Naive thymus-derived CD4-positive, alpha-beta T cell (primary cell): Measurements from ENCODE around the gene CEACAM20. TPM values are rescaled to one million over a fixed set of nuclear protein-coding genes. Genes with fewer than 3 reads are reported as not detected.
A peak's percentile ranks its signal among the peaks of the same experiment; 100 is the strongest.
"Not testable (repeated sequence)": the region's sequence is repeated elsewhere in the genome, so short reads cannot be mapped to it uniquely, and the experiment has no call there.

ENCODE experiments used
- ATAC-seq: fragments of 150-1000 bp; cut with Tn5 transposase; 2 replicates; pipeline ENCODE4 v1.10.0; 2021; ENCODE audit warnings: mild to moderate bottlenecking, moderate library complexity
- CTCF ChIA-PET: fragments of 350-600 bp; sonication (Branson Sonifier 250); formaldehyde crosslinking; loops from one replicate; lab custom pipeline; 2021; ENCODE audit warnings: antibody characterized with exemption; lab: Charles Lee
- POLR2A ChIA-PET: fragments of 350-600 bp; sonication (Branson Sonifier 250); formaldehyde crosslinking; loops from one replicate; lab custom pipeline; 2021; ENCODE audit warnings: antibody characterized with exemption, inconsistent platforms; lab: Charles Lee
- DNase-seq, 9 donors: peaks; one replicate each; pipeline versions ENCODE4 v3.0.0 to v3.0.0-alpha.2; 2020 to 2022; ENCODE audit warnings: mixed read lengths in 1 of 9
- H3K27ac ChIP-seq: one replicate; pipeline ENCODE4 v1.7.0; 2013; ENCODE audit warnings: mild to moderate bottlenecking, low read depth, low read length, moderate library complexity
- H3K27me3 ChIP-seq, 2 donors: one replicate each; pipeline ENCODE4 v1.7.0; 2013; ENCODE audit warnings: low read length in 2 of 2, mild to moderate bottlenecking in 2 of 2, moderate library complexity in 2 of 2; ENCODE audit not compliant: control insufficient read depth in 2 of 2, insufficient read depth in 2 of 2
- H3K36me3 ChIP-seq, 3 experiments: 1 replicate in 2 of 3; 2 replicates in 1 of 3; pipeline ENCODE4 v1.7.0; 2013; ENCODE audit warnings: low read length in 3 of 3, mild to moderate bottlenecking in 3 of 3, moderate library complexity in 1 of 3; ENCODE audit not compliant: insufficient read depth in 3 of 3, control insufficient read depth in 2 of 3
- H3K4me1 ChIP-seq, 2 donors: one replicate each; pipeline ENCODE4 v1.7.0; 2013; ENCODE audit warnings: low read length in 2 of 2, mild to moderate bottlenecking in 2 of 2, moderate library complexity in 1 of 2; ENCODE audit not compliant: control insufficient read depth in 2 of 2, insufficient read depth in 2 of 2
- H3K4me3 ChIP-seq: 2 replicates; pipeline ENCODE4 v1.7.0; 2013; ENCODE audit warnings: mild to moderate bottlenecking, low read length
- H3K9me3 ChIP-seq, 3 experiments: 1 replicate in 2 of 3; 2 replicates in 1 of 3; pipeline ENCODE4 v1.7.0; 2013; ENCODE audit warnings: low read length in 3 of 3; ENCODE audit not compliant: control insufficient read depth in 2 of 3
- H3K27ac Mint-ChIP-seq, 9 donors: one replicate each; pipeline ENCODE4 v1.8.0; 2020 to 2022; ENCODE audit warnings: mixed read lengths in 9 of 9, mild to moderate bottlenecking in 8 of 9, moderate library complexity in 5 of 9, inconsistent platforms in 2 of 9
- H3K27me3 Mint-ChIP-seq, 5 donors: one replicate each; pipeline ENCODE4 v1.8.0; 2021 to 2022; ENCODE audit warnings: mixed read lengths in 5 of 5, mild to moderate bottlenecking in 1 of 5
- H3K36me3 Mint-ChIP-seq, 5 donors: one replicate each; pipeline ENCODE4 v1.8.0; 2020 to 2022; ENCODE audit warnings: mixed read lengths in 5 of 5, mild to moderate bottlenecking in 3 of 5, inconsistent platforms in 1 of 5
- H3K4me1 Mint-ChIP-seq, 7 donors: one replicate each; pipeline ENCODE4 v1.8.0; 2020 to 2022; ENCODE audit warnings: mixed read lengths in 7 of 7, mild to moderate bottlenecking in 3 of 7, inconsistent platforms in 1 of 7
- H3K4me3 Mint-ChIP-seq, 10 donors: one replicate each; pipeline ENCODE4 v1.8.0; 2020 to 2022; ENCODE audit warnings: mild to moderate bottlenecking in 10 of 10, mixed read lengths in 10 of 10, moderate library complexity in 6 of 10, inconsistent platforms in 2 of 10
- H3K9me3 Mint-ChIP-seq, 11 donors: one replicate each; pipeline ENCODE4 v1.8.0; 2020 to 2022; ENCODE audit warnings: mixed read lengths in 11 of 11, mild to moderate bottlenecking in 4 of 11, inconsistent platforms in 1 of 11, moderate library complexity in 1 of 11
- intact Hi-C, 2 donors: fragments of 100-400 bp; cut with micrococcal nuclease; formaldehyde crosslinking; loops; one replicate each; pipeline ENCODE4 v1.15.1; 2023
- polyA plus RNA-seq, 2 donors: library from polyadenylated mRNA; unstranded; fragments of 300-500 nt; fragmentation: Illumina TruSeq; gene quantifications; one replicate each; pipeline ENCODE4 v1.2.3, GENCODE V29; 2021
- total RNA-seq, 6 experiments: library from RNA in 5 of 6; stranded (reverse) in 5 of 6; gene quantifications; 1 replicate in 5 of 6; 2 replicates in 1 of 6; pipeline ENCODE4 v1.2.3 and lab custom pipeline; 2021 to 2026

The CEACAM20 gene
- total and polyA plus RNA-seq, 7 experiments from 2014 or later, result not detected

DNA sequence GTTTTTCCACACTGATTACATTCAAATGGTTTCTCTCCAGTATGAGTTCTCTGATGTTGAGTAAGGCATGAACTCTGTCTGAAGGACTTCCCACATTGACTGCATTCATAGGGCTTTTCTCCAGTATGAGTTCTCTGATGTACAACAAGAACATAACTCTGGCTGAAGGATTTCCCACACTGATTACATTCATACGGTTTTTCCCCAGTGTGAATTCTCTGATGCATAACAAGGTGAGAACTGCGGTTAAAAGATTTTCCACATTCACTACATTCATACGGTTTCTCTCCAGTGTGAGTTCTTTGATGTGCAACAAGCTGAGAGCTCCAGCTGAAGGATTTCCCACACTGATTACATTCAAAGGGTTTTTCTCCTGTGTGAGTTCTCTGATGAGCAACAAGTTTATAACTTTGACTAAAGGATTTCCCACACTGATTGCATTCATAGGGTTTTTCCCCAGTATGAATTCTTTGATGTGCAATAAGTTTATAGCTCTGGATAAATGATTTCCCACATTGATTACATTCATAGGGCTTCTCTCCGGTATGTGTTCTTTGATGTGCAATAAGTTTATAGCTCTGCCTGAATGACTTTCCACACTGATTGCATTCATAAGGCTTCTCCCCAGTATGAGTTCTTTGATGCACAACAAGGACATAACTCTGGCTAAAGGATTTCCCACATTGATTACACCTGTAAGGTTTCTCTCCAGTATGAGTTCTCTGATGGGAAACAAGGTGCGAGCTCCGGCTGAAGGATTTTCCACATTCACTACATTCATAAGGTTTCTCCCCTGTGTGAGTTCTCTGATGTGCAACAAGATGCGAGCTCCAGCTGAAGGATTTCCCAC is 52.7 kb downstream of the CEACAM20 start:
- H3K27me3 ChIP-seq, result no peaks in the 10 kb centered on the region
- H3K9me3 ChIP-seq, result peaks cover 55 to 100% (median 81%) of the 10 kb centered on the region in 3 experiments
- Mint-ChIP-seq H3K9me3 (peaks cover 18 to 100% (median 94%) of the 10 kb centered on the region in 11 donors), H3K27me3 (no peaks in the 10 kb centered on the region), H3K27ac (peak overlapping the region in 6 of 9 donors; percentile 17 to 92 (median 44)), H3K36me3 (peaks cover 53 to 89% (median 69%) of the 10 kb centered on the region in 5 donors), H3K4me1 (no peaks in the 10 kb centered on the region), H3K4me3 (peak overlapping the region in 6 of 10 donors; percentile 2 to 47 (median 39))
- H3K4me3 ChIP-seq, result peak overlapping the region; percentile 1
- DNase-seq (peak in 5 of 9 donors; percentile 8 to 27 (median 15)), ATAC-seq (no peak)
- ChIA-PET CTCF (no interaction called here), POLR2A (interaction anchor here (0.6 to 0.7 kb wide), 2 partner anchors 204 to 428 kb away, joined by 3 read pairs; no protein-coding TSS in a partner anchor)
- no peaks in the 10 kb centered on the region for H3K4me1 ChIP-seq
- intact Hi-C loops, result no loop called here
- H3K27ac ChIP-seq, result no peak overlapping the region
- H3K36me3 ChIP-seq, result peaks cover 35 to 54% (median 39%) of the 10 kb centered on the region in 3 experiments

DNA sequence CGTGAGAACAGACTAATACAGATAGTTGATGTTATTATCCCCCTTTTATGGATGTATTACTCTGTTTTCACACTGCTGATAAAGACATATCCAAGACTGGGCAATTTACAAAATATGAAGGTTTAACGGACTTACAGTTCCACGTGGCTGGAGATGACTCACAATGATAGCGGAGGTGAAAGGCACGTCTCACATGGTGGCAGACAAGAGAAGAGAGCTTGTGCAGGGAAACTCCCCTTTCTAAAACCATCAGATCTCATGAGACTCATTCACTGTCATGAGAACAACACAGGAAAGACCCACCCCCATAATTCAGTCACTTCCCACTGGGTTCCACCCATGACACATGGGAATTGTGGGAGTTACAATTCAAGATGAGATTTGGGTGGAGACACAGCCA is 60.7 kb downstream of the CEACAM20 start:
- H3K36me3 Mint-ChIP-seq, result peaks cover 18 to 72% (median 37%) of the 10 kb centered on the region in 5 donors
- H3K4me3 ChIP-seq, H3K4me1 ChIP-seq, H3K4me3 Mint-ChIP-seq, DNase-seq, H3K4me1 Mint-ChIP-seq, H3K27me3 ChIP-seq, H3K27me3 Mint-ChIP-seq, intact Hi-C loops, CTCF ChIA-PET, H3K27ac ChIP-seq, H3K27ac Mint-ChIP-seq, ATAC-seq, POLR2A ChIA-PET, H3K36me3 ChIP-seq: not testable (repeated sequence)
- peaks cover 28 to 100% (median 80%) of the 10 kb centered on the region in 11 donors for H3K9me3 Mint-ChIP-seq
- H3K9me3 ChIP-seq, result peaks cover 11 to 78% (median 38%) of the 10 kb centered on the region in 3 experiments

DNA sequence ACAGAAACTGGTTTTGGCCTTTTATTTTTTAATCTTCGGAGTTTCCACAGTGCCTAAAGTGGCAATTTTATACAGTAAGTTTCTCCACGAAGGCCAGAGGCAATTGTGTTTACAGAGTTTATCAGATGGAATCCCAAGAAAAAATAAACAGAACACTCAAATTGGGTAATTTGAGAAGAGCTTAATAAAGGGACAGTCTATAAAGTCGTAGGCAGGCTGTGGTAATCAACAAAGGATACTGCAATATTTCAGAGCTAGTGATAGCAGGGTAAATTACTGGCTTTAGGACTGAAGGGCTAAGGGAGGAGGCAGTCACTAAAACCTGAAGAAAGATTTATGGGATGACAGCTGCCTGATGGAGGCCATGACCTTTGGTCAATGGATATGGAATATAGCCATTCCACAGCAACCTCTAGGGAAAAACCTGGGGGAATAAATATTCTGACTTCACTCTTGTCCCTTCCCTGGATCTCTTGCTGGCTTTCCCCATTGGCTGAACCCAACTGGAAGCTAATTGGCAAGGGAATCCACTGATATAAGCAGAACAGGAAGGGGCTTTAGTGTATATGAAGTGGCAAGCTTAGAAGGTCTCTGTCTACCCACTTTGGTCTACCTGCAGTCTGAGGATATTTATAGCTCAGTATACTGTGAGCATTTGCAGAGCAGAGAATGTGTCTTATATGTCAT is 66.7 kb downstream of the CEACAM20 start:
- peaks cover 0 to 41% (median 7%) of the 10 kb centered on the region in 3 experiments for H3K9me3 ChIP-seq
- CTCF ChIA-PET, H3K27me3 Mint-ChIP-seq: not testable (repeated sequence)

More for the DNA sequence above, 66.7 kb downstream of the CEACAM20 start:
- H3K27ac ChIP-seq, H3K4me1 Mint-ChIP-seq, POLR2A ChIA-PET, ATAC-seq, H3K27ac Mint-ChIP-seq, H3K4me3 Mint-ChIP-seq, H3K36me3 ChIP-seq, DNase-seq, intact Hi-C loops, H3K4me1 ChIP-seq, H3K4me3 ChIP-seq, H3K27me3 ChIP-seq: not testable (repeated sequence)
- Mint-ChIP-seq H3K9me3 (peaks cover 17 to 76% (median 64%) of the 10 kb centered on the region in 11 donors), H3K36me3 (peaks cover 5 to 47% (median 14%) of the 10 kb centered on the region in 5 donors)

Other genes starting within 250 kb of the CEACAM20 start
- 10 to 100 TPM in 2 of 5 experiments, 1 to 10 TPM in 3; 5.5 to 14.3 (median 6.7) TPM for gene ZNF235, start 224.7 kb downstream of the CEACAM20 start, total RNA-seq
- gene ZNF235, start 224.7 kb downstream of the CEACAM20 start, polyA plus RNA-seq, result 1 to 10 TPM; 1.9 to 4.3 TPM
- gene ZNF112, start 173.0 kb downstream of the CEACAM20 start, total RNA-seq, result under 1 TPM in 3 of 5 experiments, not detected in 2; 0.16 to 0.40 (median 0.17) TPM
- gene ZNF112, start 173.0 kb downstream of the CEACAM20 start, polyA plus RNA-seq, result not detected
- gene ZNF285, start 128.1 kb downstream of the CEACAM20 start, total RNA-seq, result 1 to 10 TPM in 2 of 5 experiments, under 1 TPM in 3; 0.10 to 4.8 (median 0.90) TPM
- 1 to 10 TPM; 1.8 to 5.3 TPM for gene ZNF285, start 128.1 kb downstream of the CEACAM20 start, polyA plus RNA-seq
- 1 to 10 TPM in 2 of 5 experiments, under 1 TPM in 3; 0.15 to 2.3 (median 0.73) TPM for gene ZNF229, start 81.2 kb downstream of the CEACAM20 start, total RNA-seq
- gene ZNF229, start 81.2 kb downstream of the CEACAM20 start, polyA plus RNA-seq, result 1 to 10 TPM; 2.4 to 2.5 TPM
- 10 to 100 TPM in 3 of 5 experiments, 1 to 10 TPM in 2; 7.5 to 17.7 (median 10.6) TPM for gene ZNF180, start 29.2 kb downstream of the CEACAM20 start, total RNA-seq
- gene ZNF180, start 29.2 kb downstream of the CEACAM20 start, polyA plus RNA-seq, result 10 to 100 TPM in 1 of 2 donors, 1 to 10 TPM in 1; 6.3 to 18.6 TPM
- not detected for gene IGSF23, start 83.9 kb upstream of the CEACAM20 start, total RNA-seq
- gene IGSF23, start 83.9 kb upstream of the CEACAM20 start, polyA plus RNA-seq, result not detected
- gene PVR, start 114.2 kb upstream of the CEACAM20 start, total RNA-seq, result 1 to 10 TPM; 3.3 to 8.4 (median 4.3) TPM
- gene PVR, start 114.2 kb upstream of the CEACAM20 start, polyA plus RNA-seq, result 1 to 10 TPM in 1 of 2 donors, under 1 TPM in 1; 0.87 to 1.2 TPM
- gene CEACAM19, start 141.8 kb upstream of the CEACAM20 start, total RNA-seq, result 1 to 10 TPM in 4 of 5 experiments, under 1 TPM in 1; 0.63 to 3.4 (median 2.1) TPM
- gene CEACAM19, start 141.8 kb upstream of the CEACAM20 start, polyA plus RNA-seq, result not detected
- not detected for gene CEACAM16, start 169.5 kb upstream of the CEACAM20 start, total RNA-seq
- gene CEACAM16, start 169.5 kb upstream of the CEACAM20 start, polyA plus RNA-seq, result not detected
- gene BCL3, start 219.0 kb upstream of the CEACAM20 start, total RNA-seq, result 100 to 1,000 TPM in 1 of 5 experiments, 10 to 100 TPM in 4; 10.2 to 107 (median 94.2) TPM
- 1 to 10 TPM; 3.3 to 8.9 TPM for gene BCL3, start 219.0 kb upstream of the CEACAM20 start, polyA plus RNA-seq
- not detected for gene CBLC, start 248.2 kb upstream of the CEACAM20 start, total RNA-seq
- gene CBLC, start 248.2 kb upstream of the CEACAM20 start, polyA plus RNA-seq, result not detected